IMR-90 (cell line): ENCODE results near the gene ZFHX3. TPM values are rescaled to one million over a fixed set of nuclear protein-coding genes. Genes with fewer than 3 reads are reported as not detected.

Experiments used
- ATAC-seq: fragments of 200-7000 bp; cut with Tn5 transposase; 2 replicates; pipeline ENCODE4 v1.9.1; 2020; ENCODE audit warnings: low read depth, mild to moderate bottlenecking, moderate library complexity
- BruUV-seq: library from RNA; stranded (reverse); fragments of 400-500 nt; replicated peaks from 2 replicates; lab custom pipeline; 2021; lab: Mats Ljungman, UMichigan
- CTCF ChIA-PET: fragments of 300-600 bp; formaldehyde crosslinking; extraction: SDS; loops from one replicate; lab custom pipeline; 2021; ENCODE audit warnings: antibody characterized with exemption; lab: Yijun Ruan, JAX
- POLR2A ChIA-PET: fragments of 300-600 bp; sonication (Branson Sonifier 250); formaldehyde crosslinking; loops from one replicate; lab custom pipeline; 2022; ENCODE audit warnings: antibody characterized with exemption; ENCODE audit not compliant: unreplicated experiment; lab: Charles Lee
- DNase-seq: peaks from one replicate; pipeline ENCODE4 v3.0.0; 2013
- H2AFZ ChIP-seq: replicated peaks from 2 replicates; pipeline ENCODE3; 2013; ENCODE audit warnings: low read length, mild to moderate bottlenecking; ENCODE audit not compliant: poor library complexity
- H2AK5ac ChIP-seq: 2 replicates; pipeline ENCODE4 v1.6.1; 2013; ENCODE audit warnings: low read depth, low read length, inconsistent platforms
- H2AK9ac ChIP-seq: replicated peaks from 2 replicates; pipeline ENCODE3; 2013; ENCODE audit warnings: mild to moderate bottlenecking, low read depth, low read length, moderate library complexity; ENCODE audit not compliant: poor library complexity
- H2BK120ac ChIP-seq: 2 replicates; pipeline ENCODE4 v1.6.1; 2013; ENCODE audit warnings: low read depth, low read length, inconsistent platforms
- H2BK15ac ChIP-seq: 3 replicates; pipeline ENCODE4 v1.6.1; 2013; ENCODE audit warnings: low read depth, low read length, inconsistent platforms
- H2BK20ac ChIP-seq: 2 replicates; pipeline ENCODE4 v1.6.1; 2013; ENCODE audit warnings: low read depth, mild to moderate bottlenecking, inconsistent platforms, low read length, moderate library complexity
- H2BK5ac ChIP-seq: 2 replicates; pipeline ENCODE4 v1.6.1; 2013; ENCODE audit warnings: mild to moderate bottlenecking, low read depth, low read length, inconsistent platforms; ENCODE audit not compliant: poor library complexity, severe bottlenecking
- H3K14ac ChIP-seq: replicated peaks from 2 replicates; pipeline ENCODE4 v1.6.1; 2013; ENCODE audit warnings: low read depth, low read length, inconsistent platforms
- H3K18ac ChIP-seq: 2 replicates; pipeline ENCODE4 v1.6.1; 2013; ENCODE audit warnings: low read depth, low read length, control low read depth
- H3K23ac ChIP-seq: 2 replicates; pipeline ENCODE4 v1.6.1; 2013; ENCODE audit warnings: low read depth, low read length, inconsistent platforms
- H3K27ac ChIP-seq: 2 replicates; pipeline ENCODE4 v1.5.1; 2013; ENCODE audit warnings: mild to moderate bottlenecking, control low read depth, low read length; ENCODE audit not compliant: insufficient read depth
- H3K27me3 ChIP-seq: 2 replicates; pipeline ENCODE4 v1.6.1; 2013; ENCODE audit warnings: low read length; ENCODE audit not compliant: control insufficient read depth, insufficient read depth
- H3K36me3 ChIP-seq: 2 replicates; pipeline ENCODE4 v1.6.1; 2013; ENCODE audit warnings: low read length, mixed read lengths; ENCODE audit not compliant: control insufficient read depth, insufficient read depth
- H3K4ac ChIP-seq: 2 replicates; pipeline ENCODE4 v1.6.1; 2013; ENCODE audit warnings: low read depth, low read length, inconsistent platforms
- H3K4me1 ChIP-seq: 2 replicates; pipeline ENCODE4 v1.6.1; 2013; ENCODE audit warnings: low read length, mixed read lengths; ENCODE audit not compliant: control insufficient read depth, insufficient read depth
- H3K4me2 ChIP-seq: 2 replicates; pipeline ENCODE4 v1.6.1; 2013; ENCODE audit warnings: low read depth, mild to moderate bottlenecking, control low read depth, low read length, moderate library complexity
- H3K4me3 ChIP-seq: 2 replicates; pipeline ENCODE4 v1.5.1; 2013; ENCODE audit warnings: low read depth, mild to moderate bottlenecking, control low read depth, low read length, moderate library complexity; ENCODE audit not compliant: insufficient read depth
- H3K56ac ChIP-seq: 2 replicates; pipeline ENCODE4 v1.6.1; 2013; ENCODE audit warnings: low read length, inconsistent platforms; ENCODE audit not compliant: insufficient read depth; ENCODE audit errors: extremely low read depth
- H3K79me1 ChIP-seq, 2 experiments: 2 replicates each; pipeline ENCODE4 v1.6.1; 2013; ENCODE audit warnings: low read length in 2 of 2, inconsistent platforms in 1 of 2, low read depth in 1 of 2
- H3K9ac ChIP-seq: 2 replicates; pipeline ENCODE4 v1.6.1; 2013; ENCODE audit warnings: low read depth, low read length, control low read depth
- H3K9me1 ChIP-seq: 2 replicates; pipeline ENCODE4 v1.6.1; 2013; ENCODE audit warnings: low read length, inconsistent platforms; ENCODE audit not compliant: insufficient read depth
- H3K9me3 ChIP-seq: 2 replicates; pipeline ENCODE4 v1.6.1; 2013; ENCODE audit warnings: low read length; ENCODE audit not compliant: control insufficient read depth, insufficient read depth
- H4K20me1 ChIP-seq: 2 replicates; pipeline ENCODE4 v1.6.1; 2013; ENCODE audit warnings: low read length, inconsistent platforms; ENCODE audit not compliant: insufficient read depth
- H4K5ac ChIP-seq: 2 replicates; pipeline ENCODE4 v1.6.1; 2013; ENCODE audit warnings: mild to moderate bottlenecking, low read depth, low read length, control low read depth
- H4K8ac ChIP-seq, 2 experiments: 2 replicates each; pipeline ENCODE4 v1.6.1; 2013; ENCODE audit warnings: low read depth in 2 of 2, low read length in 2 of 2, control low read depth in 1 of 2, inconsistent platforms in 1 of 2
- H4K91ac ChIP-seq: 2 replicates; pipeline ENCODE4 v1.6.1; 2013; ENCODE audit warnings: low read depth, low read length, inconsistent platforms; ENCODE audit not compliant: insufficient read depth
- BHLHE40 ChIP-seq: fragments of 150-350 bp; IDR thresholded peaks from 2 replicates; pipeline ENCODE4 v1.6.1; 2016; ENCODE audit warnings: mild to moderate bottlenecking, low read depth, low read length
- CEBPB ChIP-seq: IDR thresholded peaks from 2 replicates; pipeline ENCODE4 v1.6.1; 2012; ENCODE audit warnings: low read depth, low read length, improper control_type of control experiment
- CHD1 ChIP-seq: IDR thresholded peaks from 2 replicates; pipeline ENCODE4 v1.6.1; 2012; ENCODE audit warnings: low read depth, low read length, improper control_type of control experiment
- CTCF ChIP-seq: conservative IDR thresholded peaks from 2 replicates; pipeline ENCODE4 v1.5.1; 2012; ENCODE audit warnings: mild to moderate bottlenecking, low read depth, low read length, improper control_type of control experiment
- ELK1 ChIP-seq: fragments of 150-350 bp; IDR thresholded peaks from 2 replicates; pipeline ENCODE4 v1.6.1; 2016; ENCODE audit warnings: low read depth, mild to moderate bottlenecking, low read length, moderate library complexity, borderline replicate concordance
- FOS ChIP-seq: fragments of 150-350 bp; IDR thresholded peaks from 2 replicates; pipeline ENCODE4 v1.6.1; 2016; ENCODE audit warnings: low read depth, low read length
- MAFK ChIP-seq: IDR thresholded peaks from 2 replicates; pipeline ENCODE4 v1.6.1; 2012; ENCODE audit warnings: low read depth, low read length, improper control_type of control experiment
- MAZ ChIP-seq: IDR thresholded peaks from 2 replicates; pipeline ENCODE4 v1.6.1; 2012; ENCODE audit warnings: low read depth, mild to moderate bottlenecking, low read length, improper control_type of control experiment, moderate library complexity, borderline replicate concordance
- MXI1 ChIP-seq: IDR thresholded peaks from 2 replicates; pipeline ENCODE4 v1.6.1; 2012; ENCODE audit warnings: low read depth, mild to moderate bottlenecking, low read length, moderate library complexity, borderline replicate concordance
- NFE2L2 ChIP-seq: fragments of 150-350 bp; IDR thresholded peaks from 2 replicates; pipeline ENCODE4 v1.6.1; 2016; ENCODE audit warnings: low read depth, mild to moderate bottlenecking, low read length
- POLR2A ChIP-seq: IDR thresholded peaks from 2 replicates; pipeline ENCODE4 v1.6.1; 2012; ENCODE audit warnings: mild to moderate bottlenecking, low read depth, low read length
- RAD21 ChIP-seq: IDR thresholded peaks from 2 replicates; pipeline ENCODE4 v1.6.1; 2012; ENCODE audit warnings: low read length, improper control_type of control experiment
- RCOR1 ChIP-seq: IDR thresholded peaks from 2 replicates; pipeline ENCODE4 v1.6.1; 2012; ENCODE audit warnings: mild to moderate bottlenecking, low read length, improper control_type of control experiment; ENCODE audit not compliant: insufficient replicate concordance
- RFX5 ChIP-seq: IDR thresholded peaks from 2 replicates; pipeline ENCODE4 v1.8.0; 2012; ENCODE audit warnings: low read depth, mild to moderate bottlenecking, low read length, moderate library complexity
- SMC3 ChIP-seq: fragments of 150-350 bp; IDR thresholded peaks from 2 replicates; pipeline ENCODE4 v1.6.1; 2016; ENCODE audit warnings: low read depth, mild to moderate bottlenecking, antibody characterized with exemption, low read length, moderate library complexity
- USF2 ChIP-seq: fragments of 150-350 bp; IDR thresholded peaks from 2 replicates; pipeline ENCODE4 v1.6.1; 2017; ENCODE audit warnings: mild to moderate bottlenecking, antibody characterized with exemption, low read length, low read depth
- WGBS, 2 experiments: methylation state at CpG; one replicate each; pipeline versions ENCODE4 v1.1.5 to v1.1.7; 2013; ENCODE audit warnings: missing lambda C conversion rate in 2 of 2; ENCODE audit not compliant: insufficient read length in 1 of 2; ENCODE audit errors: extremely low coverage in 2 of 2; 5-methylcytosine and 5-hydroxymethylcytosine counted together
- dilution Hi-C: fragments of 300-500 bp; cut with HindIII; formaldehyde crosslinking; loops from one replicate; pipeline ENCODE4 v1.14.3; 2018; ENCODE audit warnings: low sequenced_read_pairs; ENCODE audit not compliant: unreplicated experiment
- in situ Hi-C: fragments of 300-500 bp; cut with MboI; formaldehyde crosslinking; loops from 3 replicates; pipeline ENCODE4 v1.14.3; 2019; ENCODE audit warnings: low sequenced_read_pairs, inconsistent platforms, mixed read lengths
- intact Hi-C: fragments of 100-400 bp; cut with micrococcal nuclease; formaldehyde crosslinking; loops from 2 replicates; pipeline ENCODE4 v1.10.0; 2022
- polyA plus RNA-seq, 3 experiments: library from polyadenylated mRNA; depleted of rRNA; stranded (reverse); fragments of >200 nt; gene quantifications; 2 replicates each; pipeline ENCODE4 v1.2.3, GENCODE V29; 2012; ENCODE audit warnings: low replicate concordance in 1 of 3
- total RNA-seq: library from RNA; depleted of rRNA; stranded (reverse); fragments of >200 nt; gene quantifications from 2 replicates; pipeline ENCODE4 v1.2.3, GENCODE V29; 2012

ZFHX3 gene
- total and polyA plus RNA-seq, 2 of the 4 experiments (the other 2 are of a cell fraction), result 1.4 to 1.7 TPM

- Histone ChIP-seq H3K4me2 (no peak overlapping the region), H2AK9ac (no peak overlapping the region), H4K5ac (no peak overlapping the region), H3K9me3 (no peaks in the 10 kb centered on the region), H2BK15ac (no peak overlapping the region), H2AFZ (no peak overlapping the region), H3K4me3 (no peak overlapping the region), H3K4me1 (peaks cover 5% of the 10 kb centered on the region), H4K8ac (no peak overlapping the region), H3K4ac (no peak overlapping the region), H3K23ac (no peak overlapping the region), H4K20me1 (no peaks in the 10 kb centered on the region), H3K18ac (no peak overlapping the region), H3K27me3 (no peaks in the 10 kb centered on the region), H3K9me1 (peaks cover 4% of the 10 kb centered on the region), H2BK5ac (no peak overlapping the region), H3K9ac (no peak overlapping the region), H2BK20ac (no peak overlapping the region), H4K91ac (no peak overlapping the region), H2BK120ac (no peak overlapping the region), H3K27ac (no peak overlapping the region), H3K79me1 (peaks cover 2 to 13% of the 10 kb centered on the region in 2 experiments; a peak in 2 of 4 replicates), H3K14ac (no peak overlapping the region), H3K36me3 (peaks cover 28% of the 10 kb centered on the region), H3K56ac (no peak overlapping the region), H2AK5ac (no peak overlapping the region)
- intact Hi-C loops, result loop anchor here (5.0 to 10.0 kb wide), 3 partner anchors 287 to 1505 kb away; partner anchors contain the start of gene PSMD7
- WGBS, 2 experiments, result no CpG with 5 or more reads among the region's 7 CpGs
- TF ChIP-seq POLR2A (no peak), CTCF (no peak), MAFK (no peak), BHLHE40 (no peak), ELK1 (no peak), CEBPB (no peak), MAZ (no peak), USF2 (no peak), RCOR1 (no peak), MXI1 (no peak), CHD1 (no peak), FOS (no peak), RAD21 (no peak), RFX5 (no peak), NFE2L2 (no peak), SMC3 (no peak)
- CTCF ChIA-PET, result no interaction called here
- DNase-seq (no peak), ATAC-seq (no peak)
- BruUV-seq, result no TSS peak
- POLR2A ChIA-PET, result no interaction called here
- dilution Hi-C loops, result no loop called here
- in situ Hi-C loops, result no loop called here
Measured at GRCh38 chr16:72789465-72789864, 258.5 kb downstream of the ZFHX3 start.
